ENCODE measurements around the gene GABRA5.

The GABRA5 gene

GRCh38 chr15:26934848-26935247 is 68.0 kb downstream of the GABRA5 start:
- DNase-seq = no peak

GRCh38 chr15:26935322-26935721 is 68.5 kb downstream of the GABRA5 start:
- no peak for DNase-seq

- DNase-seq = no peak
Observed at GRCh38 chr15:26936502-26936901, 69.6 kb downstream of the GABRA5 start.

GRCh38 chr15:26937134-26937533 is 70.3 kb downstream of the GABRA5 start:
- no peak for DNase-seq

- no peak for DNase-seq
Observed at GRCh38 chr15:26939398-26939797, 72.5 kb downstream of the GABRA5 start.

GRCh38 chr15:26941489-26941888 is 74.6 kb downstream of the GABRA5 start:
- no peak for DNase-seq

GRCh38 chr15:26943866-26944265 is 77.0 kb downstream of the GABRA5 start:
- no peak for DNase-seq

GRCh38 chr15:26945046-26945445 is 78.2 kb downstream of the GABRA5 start:
- DNase-seq = no peak

GRCh38 chr15:26950001-26950400 is 83.1 kb downstream of the GABRA5 start:
- no peak for DNase-seq

GRCh38 chr15:26954403-26954802 is 87.5 kb downstream of the GABRA5 start:
- no peak for DNase-seq

- no peak for DNase-seq
Observed at GRCh38 chr15:26967719-26968269, 100.9 kb downstream of the GABRA5 start.

- DNase-seq = no peak
Observed at GRCh38 chr15:26968806-26969205, 101.9 kb downstream of the GABRA5 start.

GRCh38 chr15:26970712-26971210 is 103.9 kb downstream of the GABRA5 start, which contains the start of gene GABRG3:
GABRG3 (plus strand) TSS chr15:26971181.
- peak; percentile 41 for DNase-seq

GRCh38 chr15:26971271-26972018 is 104.6 kb downstream of the GABRA5 start:
- no peak for DNase-seq

GRCh38 chr15:26972636-26973035 is 105.8 kb downstream of the GABRA5 start:
- no peak for DNase-seq

- DNase-seq = no peak
Observed at GRCh38 chr15:26974120-26974780, 107.4 kb downstream of the GABRA5 start.

GRCh38 chr15:26981492-26981891 is 114.6 kb downstream of the GABRA5 start:
- DNase-seq = no peak

GRCh38 chr15:26983822-26984221 is 117.0 kb downstream of the GABRA5 start:
- DNase-seq = no peak

GRCh38 chr15:26985050-26985449 is 118.2 kb downstream of the GABRA5 start:
- no peak for DNase-seq

GRCh38 chr15:26996250-26996649 is 129.4 kb downstream of the GABRA5 start:
- DNase-seq = no peak
